ENCODE measurements around the gene FAM90A26. TPM values are rescaled to one million over a fixed set of nuclear protein-coding genes. Genes with fewer than 3 reads are reported as not detected.

Gene FAM90A26, protein sequence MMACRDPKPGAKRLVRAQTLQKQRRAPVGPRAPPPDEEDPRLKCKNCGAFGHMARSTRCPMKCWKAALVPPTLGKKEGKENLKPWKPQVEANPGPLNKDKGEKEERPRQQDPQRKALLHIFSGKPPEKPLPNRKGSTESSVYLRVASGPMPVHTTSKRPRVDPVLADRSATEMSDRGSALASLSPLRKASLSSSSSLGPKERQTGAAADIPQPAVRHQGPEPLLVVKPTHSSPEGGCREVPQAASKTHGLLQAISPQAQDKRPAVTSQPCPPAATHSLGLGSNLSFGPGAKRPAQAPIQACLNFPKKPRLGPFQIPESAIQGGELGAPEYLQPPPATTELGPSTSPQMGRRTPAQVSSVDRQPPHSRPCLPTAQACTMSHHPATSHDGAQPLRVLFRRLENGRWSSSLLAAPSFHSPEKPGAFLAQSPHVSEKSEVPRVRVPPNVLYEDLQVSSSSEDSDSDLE
- not detected in 5 replicates for total RNA-seq (2022; extraction: Qiagen RNA extraction)

GRCh38 chr4:9169791-9170459 lies at the start of gene FAM90A26:
Gene FAM90A26, plus strand, starts transcription at chr4:9170409. Its CDS starts 2,764 bp downstream, at chr4:9173173.

GRCh38 chr4:9210357-9210756 lies 40.1 kb downstream of the FAM90A26 start, which contains the start of gene USP17L10:
Gene USP17L10, plus strand, starts transcription at chr4:9210657. Its CDS starts 0 bp downstream, at chr4:9210657.

DNA sequence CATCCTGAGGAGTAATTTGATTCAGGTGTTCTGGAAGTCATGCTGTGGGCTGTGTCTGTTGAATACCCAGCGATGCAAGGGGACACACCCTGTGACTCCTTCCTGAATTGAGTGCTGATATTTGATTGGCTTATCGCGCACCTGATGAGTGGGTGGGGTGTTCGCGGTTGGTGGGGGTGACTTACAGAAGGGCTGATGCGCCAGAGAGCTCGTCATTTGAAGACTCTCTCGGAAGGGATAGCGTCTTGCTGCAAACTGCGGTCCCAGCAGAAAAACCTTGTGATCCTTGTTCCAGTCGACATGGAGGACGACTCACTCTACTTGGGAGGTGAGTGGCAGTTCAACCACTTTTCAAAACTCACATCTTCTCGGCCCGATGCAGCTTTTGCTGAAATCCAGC lies 44.9 kb downstream of the FAM90A26 start, which contains the start of gene USP17L11:
USP17L11 (plus strand) TSS at position 301 of the 400 bp plus-strand sequence; CDS start at position 301, 0 bp downstream.

GRCh38 chr4:9219852-9220251 lies 49.6 kb downstream of the FAM90A26 start, which contains the start of gene USP17L12:
Gene USP17L12, plus strand, starts transcription at chr4:9220152. Its CDS starts 0 bp downstream, at chr4:9220152.

GRCh38 chr4:9224596-9224995 lies 54.4 kb downstream of the FAM90A26 start, which contains the start of gene USP17L13:
Gene USP17L13, plus strand, starts transcription at chr4:9224896. Its CDS starts 0 bp downstream, at chr4:9224896.

Other genes starting within 250 kb of the FAM90A26 start
- gene USP17L10, start 40.2 kb downstream of the FAM90A26 start, total RNA-seq (2022; extraction: Qiagen RNA extraction): not detected in 5 replicates
- gene USP17L11, start 45.0 kb downstream of the FAM90A26 start, total RNA-seq (2022; extraction: Qiagen RNA extraction): not detected in 5 replicates
- gene USP17L12, start 49.7 kb downstream of the FAM90A26 start, total RNA-seq (2022; extraction: Qiagen RNA extraction): not detected in 5 replicates
- not detected in 5 replicates for gene USP17L13, start 54.5 kb downstream of the FAM90A26 start, total RNA-seq (2022; extraction: Qiagen RNA extraction)
- not detected in 5 replicates for gene USP17L15, start 64.0 kb downstream of the FAM90A26 start, total RNA-seq (2022; extraction: Qiagen RNA extraction)
- not detected in 5 replicates for gene USP17L17, start 73.5 kb downstream of the FAM90A26 start, total RNA-seq (2022; extraction: Qiagen RNA extraction)
- gene USP17L18, start 78.2 kb downstream of the FAM90A26 start, total RNA-seq (2022; extraction: Qiagen RNA extraction): not detected in 5 replicates
- not detected in 5 replicates for gene USP17L19, start 83.0 kb downstream of the FAM90A26 start, total RNA-seq (2022; extraction: Qiagen RNA extraction)
- not detected in 5 replicates for gene USP17L20, start 87.7 kb downstream of the FAM90A26 start, total RNA-seq (2022; extraction: Qiagen RNA extraction)
- gene USP17L21, start 92.5 kb downstream of the FAM90A26 start, total RNA-seq (2022; extraction: Qiagen RNA extraction): not detected in 5 replicates
- gene USP17L22, start 97.2 kb downstream of the FAM90A26 start, total RNA-seq (2022; extraction: Qiagen RNA extraction): not detected in 5 replicates
- not detected in 5 replicates for gene USP17L24, start 154.8 kb downstream of the FAM90A26 start, total RNA-seq (2022; extraction: Qiagen RNA extraction)
- not detected in 5 replicates for gene USP17L25, start 159.5 kb downstream of the FAM90A26 start, total RNA-seq (2022; extraction: Qiagen RNA extraction)
- gene USP17L26, start 164.2 kb downstream of the FAM90A26 start, total RNA-seq (2022; extraction: Qiagen RNA extraction): not detected in 5 replicates
- not detected in 5 replicates for gene USP17L5, start 169.0 kb downstream of the FAM90A26 start, total RNA-seq (2022; extraction: Qiagen RNA extraction)
- not detected in 5 replicates for gene USP17L27, start 173.7 kb downstream of the FAM90A26 start, total RNA-seq (2022; extraction: Qiagen RNA extraction)
- gene USP17L28, start 178.5 kb downstream of the FAM90A26 start, total RNA-seq (2022; extraction: Qiagen RNA extraction): not detected in 5 replicates
- not detected in 5 replicates for gene USP17L29, start 183.2 kb downstream of the FAM90A26 start, total RNA-seq (2022; extraction: Qiagen RNA extraction)
- not detected in 5 replicates for gene USP17L30, start 192.7 kb downstream of the FAM90A26 start, total RNA-seq (2022; extraction: Qiagen RNA extraction)